ENCODE results near the gene PPFIBP1.
"Not testable (repeated sequence)": the region's sequence is repeated elsewhere in the genome, so short reads cannot be mapped to it uniquely, and the experiment has no call there.

The PPFIBP1 gene

GRCh38 chr12:27624586-27624985 lies 100.6 kb downstream of the PPFIBP1 start:
- no peaks in the 10 kb centered on the region for H3K9me2 ChIP-seq (ENCODE audit: low read depth, low read length)
- no peak overlapping the region for H2AFZ ChIP-seq (ENCODE audit: low read length)
- no peaks in the 10 kb centered on the region for H3F3A ChIP-seq (ENCODE audit: insufficient read depth, low read length)
- H3K9me3 ChIP-seq (ENCODE audit: low read length), result no peaks in the 10 kb centered on the region
- no peaks in the 10 kb centered on the region for H3K27me3 ChIP-seq (ENCODE audit: insufficient read depth, low read length)
- H3K79me2 ChIP-seq (ENCODE audit: insufficient read depth, low read length), result no peaks in the 10 kb centered on the region
- no peak overlapping the region for H3K4me3 ChIP-seq (ENCODE audit: low read depth, low read length, poor library complexity, severe bottlenecking)
- no peak overlapping the region for H3K27ac ChIP-seq (ENCODE audit: low read depth, low read length, poor library complexity, severe bottlenecking)
- H3K36me3 ChIP-seq (ENCODE audit: insufficient read depth, low read length), result no peaks in the 10 kb centered on the region
- H3K4me2 ChIP-seq (ENCODE audit: low read length), result no peak overlapping the region
- H3K9ac ChIP-seq (ENCODE audit: low read length), result no peak overlapping the region
- no peaks in the 10 kb centered on the region for H3K4me1 ChIP-seq (ENCODE audit: insufficient read depth, low read length, severe bottlenecking)
- TF ChIP-seq CTCF (IDR thresholded peaks at IDR 0.05; ENCODE audit: low read length), result no peak
- H4K20me1 ChIP-seq (ENCODE audit: insufficient read depth, low read length), result no peaks in the 10 kb centered on the region

GRCh38 chr12:27627123-27627852 lies 103.3 kb downstream of the PPFIBP1 start:
- H2AFZ ChIP-seq (ENCODE audit: low read length), result no peak overlapping the region
- no peaks in the 10 kb centered on the region for H4K20me1 ChIP-seq (ENCODE audit: insufficient read depth, low read length)
- no peak overlapping the region for H3K4me3 ChIP-seq (ENCODE audit: low read depth, low read length, poor library complexity, severe bottlenecking)
- TF ChIP-seq EZH2 (IDR thresholded peaks at IDR 0.05; ENCODE audit: borderline replicate concordance, low read length) (no peak), CTCF (IDR thresholded peaks at IDR 0.05; ENCODE audit: low read length) (no peak)
- no peaks in the 10 kb centered on the region for H3K4me1 ChIP-seq (ENCODE audit: insufficient read depth, low read length, severe bottlenecking)
- no peaks in the 10 kb centered on the region for H3K9me3 ChIP-seq (ENCODE audit: low read length)
- no peaks in the 10 kb centered on the region for H3F3A ChIP-seq (ENCODE audit: insufficient read depth, low read length)
- no peaks in the 10 kb centered on the region for H3K9me2 ChIP-seq (ENCODE audit: low read depth, low read length)
- no peaks in the 10 kb centered on the region for H3K79me2 ChIP-seq (ENCODE audit: insufficient read depth, low read length)
- H3K9ac ChIP-seq (ENCODE audit: low read length), result no peak overlapping the region
- no peaks in the 10 kb centered on the region for H3K27me3 ChIP-seq (ENCODE audit: insufficient read depth, low read length)
- H3K27ac ChIP-seq (ENCODE audit: low read depth, low read length, poor library complexity, severe bottlenecking), result no peak overlapping the region
- no peaks in the 10 kb centered on the region for H3K36me3 ChIP-seq (ENCODE audit: insufficient read depth, low read length)
- no peak overlapping the region for H3K4me2 ChIP-seq (ENCODE audit: low read length)

GRCh38 chr12:27627853-27628469 lies 104.0 kb downstream of the PPFIBP1 start:
- H3K9me2 ChIP-seq (ENCODE audit: low read depth, low read length); H3K79me2 ChIP-seq (ENCODE audit: insufficient read depth, low read length); H3K9ac ChIP-seq (ENCODE audit: low read length); H2AFZ ChIP-seq (ENCODE audit: low read length); H3K27ac ChIP-seq (ENCODE audit: low read depth, low read length, poor library complexity, severe bottlenecking); H3K4me1 ChIP-seq (ENCODE audit: insufficient read depth, low read length, severe bottlenecking); H3K4me2 ChIP-seq (ENCODE audit: low read length); H4K20me1 ChIP-seq (ENCODE audit: insufficient read depth, low read length); H3K4me3 ChIP-seq (ENCODE audit: low read depth, low read length, poor library complexity, severe bottlenecking); H3K9me3 ChIP-seq (ENCODE audit: low read length); H3F3A ChIP-seq (ENCODE audit: insufficient read depth, low read length); H3K36me3 ChIP-seq (ENCODE audit: insufficient read depth, low read length); H3K27me3 ChIP-seq (ENCODE audit: insufficient read depth, low read length): not testable (repeated sequence)

GRCh38 chr12:27630219-27630618 lies 106.2 kb downstream of the PPFIBP1 start:
- H3K27me3 ChIP-seq (ENCODE audit: insufficient read depth, low read length); H3K9me3 ChIP-seq (ENCODE audit: low read length); H2AFZ ChIP-seq (ENCODE audit: low read length); H4K20me1 ChIP-seq (ENCODE audit: insufficient read depth, low read length); H3K27ac ChIP-seq (ENCODE audit: low read depth, low read length, poor library complexity, severe bottlenecking); H3K9me2 ChIP-seq (ENCODE audit: low read depth, low read length); H3K4me1 ChIP-seq (ENCODE audit: insufficient read depth, low read length, severe bottlenecking); H3K36me3 ChIP-seq (ENCODE audit: insufficient read depth, low read length); H3F3A ChIP-seq (ENCODE audit: insufficient read depth, low read length); H3K4me2 ChIP-seq (ENCODE audit: low read length); H3K9ac ChIP-seq (ENCODE audit: low read length); H3K79me2 ChIP-seq (ENCODE audit: insufficient read depth, low read length); H3K4me3 ChIP-seq (ENCODE audit: low read depth, low read length, poor library complexity, severe bottlenecking): not testable (repeated sequence)

All from OCI-LY1 (cell line).